Neural cell (in vitro differentiated cells): ENCODE results near the gene BMP3. TPM values are rescaled to one million over a fixed set of nuclear protein-coding genes. Genes with fewer than 3 reads are reported as not detected.
A peak's percentile ranks its signal among the peaks of the same experiment; 100 is the strongest.

Source experiments
- H2AFZ ChIP-seq: fragments of 200-600, 300-800 bp; sonication (generic), shearing (Covaris generic); 2 replicates; pipeline ENCODE4 v1.6.0; 2014; ENCODE audit warnings: low read depth, mild to moderate bottlenecking, antibody characterized with exemption, low read length, moderate library complexity
- H3F3A ChIP-seq: fragments of 200-600 bp; shearing (Covaris generic); 2 replicates; pipeline ENCODE4 v1.6.1; 2016; ENCODE audit warnings: mild to moderate bottlenecking, moderate library complexity, mixed read lengths, antibody characterized with exemption, low read length; ENCODE audit not compliant: insufficient read depth, poor library complexity, severe bottlenecking
- H3K27ac ChIP-seq: fragments of 200-600, 300-800 bp; sonication (generic), shearing (Covaris generic); 2 replicates; pipeline ENCODE4 v1.5.1; 2014; ENCODE audit warnings: mild to moderate bottlenecking, low read length, moderate library complexity
- H3K27me3 ChIP-seq: fragments of 300-800, 200-600 bp; sonication (generic), shearing (Covaris generic); 2 replicates; pipeline ENCODE4 v1.6.0; 2014; ENCODE audit warnings: mild to moderate bottlenecking, low read depth, low read length, moderate library complexity; ENCODE audit not compliant: insufficient read depth
- H3K36me3 ChIP-seq: fragments of 300-800, 200-600 bp; sonication (generic), shearing (Covaris generic); 2 replicates; pipeline ENCODE4 v1.5.1; 2014; ENCODE audit warnings: mild to moderate bottlenecking, antibody characterized with exemption, low read length, moderate library complexity; ENCODE audit not compliant: insufficient read depth
- H3K4me2 ChIP-seq: fragments of 300-800, 200-600 bp; sonication (generic), shearing (Covaris generic); 2 replicates; pipeline ENCODE4 v1.6.0; 2014; ENCODE audit warnings: mild to moderate bottlenecking, low read length
- H3K4me3 ChIP-seq: fragments of 300-800, 200-600 bp; sonication (generic), shearing (Covaris generic); 2 replicates; pipeline ENCODE4 v1.5.1; 2014; ENCODE audit warnings: mild to moderate bottlenecking, low read length, moderate library complexity
- H3K79me2 ChIP-seq: fragments of 200-600 bp; shearing (Covaris generic); replicated peaks from 2 replicates; pipeline ENCODE4 v1.6.0; 2014; ENCODE audit warnings: mild to moderate bottlenecking, low read length, moderate library complexity; ENCODE audit not compliant: insufficient read depth
- H3K9ac ChIP-seq: fragments of 300-800, 200-600 bp; sonication (generic), shearing (Covaris generic); 2 replicates; pipeline ENCODE4 v1.6.1; 2016; ENCODE audit warnings: mild to moderate bottlenecking, low read length, mixed read lengths
- H3K9me2 ChIP-seq: fragments of 200-600 bp; shearing (Covaris generic); 2 replicates; pipeline ENCODE4 v1.6.1; 2016; ENCODE audit warnings: mild to moderate bottlenecking, low read length, mixed read lengths; ENCODE audit not compliant: insufficient read depth
- H3K9me3 ChIP-seq: fragments of 200-600, 300-800 bp; sonication (generic), shearing (Covaris generic); 2 replicates; pipeline ENCODE4 v1.6.1; 2016; ENCODE audit warnings: mild to moderate bottlenecking, mixed run types, low read length, moderate library complexity, mixed read lengths
- H4K20me1 ChIP-seq: fragments of 200-600 bp; shearing (Covaris generic); 2 replicates; pipeline ENCODE4 v1.6.1; 2016; ENCODE audit warnings: mild to moderate bottlenecking, mixed run types; ENCODE audit not compliant: insufficient read depth
- CTCF ChIP-seq: fragments of 450-650 bp; IDR thresholded peaks from 2 replicates; pipeline ENCODE4 v1.5.1; 2014; ENCODE audit warnings: antibody characterized with exemption, mild to moderate bottlenecking, moderate library complexity; ENCODE audit not compliant: poor library complexity, severe bottlenecking
- EP300 ChIP-seq: fragments of 450-650 bp; conservative IDR thresholded peaks from 2 replicates; pipeline ENCODE4 v1.6.1; 2014; ENCODE audit warnings: antibody characterized with exemption, mild to moderate bottlenecking, moderate library complexity; ENCODE audit not compliant: poor library complexity, severe bottlenecking
- EZH2 ChIP-seq: fragments of 200-600, 300-800 bp; shearing (Covaris generic), sonication (generic); IDR thresholded peaks from 2 replicates; pipeline ENCODE4 v1.6.1; 2014; ENCODE audit warnings: antibody characterized with exemption, low read length, borderline replicate concordance, mild to moderate bottlenecking; ENCODE audit not compliant: insufficient read depth, poor library complexity, severe bottlenecking
- MXI1 ChIP-seq: fragments of 450-650 bp; conservative IDR thresholded peaks from 2 replicates; pipeline ENCODE4 v1.6.1; 2014; ENCODE audit warnings: antibody characterized with exemption, mild to moderate bottlenecking; ENCODE audit not compliant: poor library complexity, severe bottlenecking
- POLR2AphosphoS5 ChIP-seq: IDR thresholded peaks from 2 replicates; pipeline ENCODE4 v1.6.1; 2012
- RAD21 ChIP-seq: fragments of 450-650 bp; conservative IDR thresholded peaks from 2 replicates; pipeline ENCODE4 v1.6.1; 2014; ENCODE audit warnings: antibody characterized with exemption, mild to moderate bottlenecking, moderate library complexity
- SMC3 ChIP-seq: fragments of 450-650 bp; conservative IDR thresholded peaks from 2 replicates; pipeline ENCODE4 v1.6.1; 2014; ENCODE audit warnings: antibody characterized with exemption, mild to moderate bottlenecking, moderate library complexity; ENCODE audit not compliant: poor library complexity
- TAF1 ChIP-seq: IDR thresholded peaks from 2 replicates; pipeline ENCODE4 v1.6.1; 2012; ENCODE audit warnings: low read depth
- polyA minus RNA-seq: library from RNA; depleted of rRNA, polyadenylated mRNA; stranded (reverse); fragments of >200 nt; gene quantifications from 2 replicates; pipeline ENCODE4 v1.2.3, GENCODE V29; 2014
- polyA plus RNA-seq: library from polyadenylated mRNA; depleted of rRNA; stranded (reverse); fragments of >200 nt; gene quantifications from 2 replicates; pipeline ENCODE4 v1.2.3, GENCODE V29; 2014

The BMP3 gene
- polyA plus RNA-seq (1.5 and 2.7 TPM in 2 replicates), polyA minus RNA-seq (5.4 and 5.8 TPM in 2 replicates)

GRCh38 chr4:81030061-81030980, at the start of gene BMP3:
BMP3 (plus strand) TSS chr4:81030708; CDS start chr4:81031285, 577 bp downstream.
- peak within 1 kb of the TSS; percentile 49 for H3K9ac ChIP-seq
- TF ChIP-seq POLR2AphosphoS5 (peak; percentile 24), TAF1 (no peak), SMC3 (peak; percentile 22), RAD21 (peak; percentile 17), EZH2 (no peak), MXI1 (no peak)
- H3K79me2 ChIP-seq: no peaks in the 10 kb centered on the region
- no peaks in the 10 kb centered on the region for H3K9me2 ChIP-seq
- H2AFZ ChIP-seq: no peak within 1 kb of the TSS
- H3F3A ChIP-seq: no peaks in the 10 kb centered on the region
- H3K4me2 ChIP-seq: peak within 1 kb of the TSS; percentile 81
- no peaks in the 10 kb centered on the region for H3K9me3 ChIP-seq
- no peaks in the 10 kb centered on the region for H3K36me3 ChIP-seq
- H3K27ac ChIP-seq: no peak within 1 kb of the TSS
- H3K27me3 ChIP-seq: peaks cover 74% of the 10 kb centered on the region
- H3K4me3 ChIP-seq: peak within 1 kb of the TSS; percentile 89
- H4K20me1 ChIP-seq: no peaks in the 10 kb centered on the region

GRCh38 chr4:80986011-80986410, 44.5 kb upstream of the BMP3 start:
- Histone ChIP-seq H3K27me3 (no peaks in the 10 kb centered on the region), H3K4me2 (no peak overlapping the region)
- TF ChIP-seq MXI1 (no peak), RAD21 (no peak)

GRCh38 chr4:80989921-80990544, 40.5 kb upstream of the BMP3 start:
- Histone ChIP-seq H3K4me3 (no peak overlapping the region), H3F3A (no peaks in the 10 kb centered on the region), H2AFZ (no peak overlapping the region)

More at GRCh38 chr4:80986011-80986410, 44.5 kb upstream of the BMP3 start:
- Histone ChIP-seq H3K4me3 (no peak overlapping the region), H3K9me2 (no peaks in the 10 kb centered on the region), H3K9me3 (no peaks in the 10 kb centered on the region), H3K9ac (no peak overlapping the region), H2AFZ (no peak overlapping the region), H3F3A (no peaks in the 10 kb centered on the region), H3K27ac (no peak overlapping the region), H4K20me1 (no peaks in the 10 kb centered on the region), H3K79me2 (no peaks in the 10 kb centered on the region), H3K36me3 (no peaks in the 10 kb centered on the region)

More at GRCh38 chr4:80989921-80990544, 40.5 kb upstream of the BMP3 start:
- Histone ChIP-seq H3K27ac (no peak overlapping the region), H3K36me3 (no peaks in the 10 kb centered on the region), H3K9ac (no peak overlapping the region), H3K9me3 (no peaks in the 10 kb centered on the region), H4K20me1 (no peaks in the 10 kb centered on the region), H3K27me3 (no peaks in the 10 kb centered on the region), H3K79me2 (no peaks in the 10 kb centered on the region), H3K9me2 (no peaks in the 10 kb centered on the region), H3K4me2 (no peak overlapping the region)
- TF ChIP-seq RAD21 (peak; percentile 76), CTCF (peak; percentile 79), MXI1 (no peak), SMC3 (peak; percentile 89), EP300 (no peak), EZH2 (no peak)
